ENCODE measurements around the gene UBXN10.
"Not testable (repeated sequence)": the region's sequence is repeated elsewhere in the genome, so short reads cannot be mapped to it uniquely, and the experiment has no call there.

The UBXN10 gene

GRCh38 chr1:20210736-20211460, 25.0 kb downstream of the UBXN10 start:
- no peak for DNase-seq

GRCh38 chr1:20211511-20211931, 25.6 kb downstream of the UBXN10 start:
- no peak for DNase-seq

- DNase-seq = no peak
Observed at GRCh38 chr1:20212085-20212684, 26.3 kb downstream of the UBXN10 start.

GRCh38 chr1:20212685-20213331, 26.9 kb downstream of the UBXN10 start:
- peak; percentile 57 for DNase-seq

GRCh38 chr1:20215716-20216115, 29.8 kb downstream of the UBXN10 start:
- DNase-seq = no peak

- peak; percentile 15 for DNase-seq
Observed at GRCh38 chr1:20216574-20216973, 30.7 kb downstream of the UBXN10 start.

- DNase-seq = not testable (repeated sequence)
Observed at GRCh38 chr1:20219053-20219452, 33.2 kb downstream of the UBXN10 start.

- no peak for DNase-seq
Observed at GRCh38 chr1:20220036-20220435, 34.1 kb downstream of the UBXN10 start.

GRCh38 chr1:20223106-20223505, 37.2 kb downstream of the UBXN10 start:
- DNase-seq = no peak

- no peak for DNase-seq
Observed at GRCh38 chr1:20223551-20224419, 37.9 kb downstream of the UBXN10 start.

GRCh38 chr1:20224546-20224945, 38.6 kb downstream of the UBXN10 start:
- DNase-seq = no peak

- no peak for DNase-seq
Observed at GRCh38 chr1:20227704-20228103, 41.8 kb downstream of the UBXN10 start.

- DNase-seq = no peak
Observed at GRCh38 chr1:20228314-20228825, 42.5 kb downstream of the UBXN10 start.

GRCh38 chr1:20229171-20229570, 43.3 kb downstream of the UBXN10 start:
- no peak for DNase-seq

- not testable (repeated sequence) for DNase-seq
Observed at GRCh38 chr1:20232564-20232963, 46.7 kb downstream of the UBXN10 start.

- peak; percentile 23 for DNase-seq
Observed at GRCh38 chr1:20233394-20233793, 47.5 kb downstream of the UBXN10 start.

- no peak for DNase-seq
Observed at GRCh38 chr1:20233866-20234265, 48.0 kb downstream of the UBXN10 start.

- no peak for DNase-seq
Observed at GRCh38 chr1:20234788-20235535, 49.1 kb downstream of the UBXN10 start.

GRCh38 chr1:20237646-20238045, 51.8 kb downstream of the UBXN10 start:
- no peak for DNase-seq

GRCh38 chr1:20240012-20240411, 54.1 kb downstream of the UBXN10 start:
- no peak for DNase-seq

- no peak for DNase-seq
Observed at GRCh38 chr1:20242890-20243479, 57.1 kb downstream of the UBXN10 start.

Data from CD4-positive, alpha-beta T cell treated with Interleukin-12 subunit alpha and Interleukin-12 subunit beta, for 1 hour (primary cell).